HG03064 (cell line): Measurements from ENCODE around the gene FAM131C.
"Not testable (repeated sequence)": the region's sequence is repeated elsewhere in the genome, so short reads cannot be mapped to it uniquely, and the experiment has no call there.

Experiments used
- ATAC-seq: cut with Tn5 transposase; IDR thresholded peaks from one replicate; pipeline ENCODE4 v1.9.1; 2021; ENCODE audit warnings: low read depth; ENCODE audit not compliant: unreplicated experiment

FAM131C gene

GRCh38 chr1:16062687-16063075 is 10.8 kb downstream of the FAM131C start:
- not testable (repeated sequence) for ATAC-seq

- not testable (repeated sequence) for ATAC-seq
These were observed 11.3 kb downstream of the FAM131C start for GRCh38 chr1:16061989-16062686.

DNA sequence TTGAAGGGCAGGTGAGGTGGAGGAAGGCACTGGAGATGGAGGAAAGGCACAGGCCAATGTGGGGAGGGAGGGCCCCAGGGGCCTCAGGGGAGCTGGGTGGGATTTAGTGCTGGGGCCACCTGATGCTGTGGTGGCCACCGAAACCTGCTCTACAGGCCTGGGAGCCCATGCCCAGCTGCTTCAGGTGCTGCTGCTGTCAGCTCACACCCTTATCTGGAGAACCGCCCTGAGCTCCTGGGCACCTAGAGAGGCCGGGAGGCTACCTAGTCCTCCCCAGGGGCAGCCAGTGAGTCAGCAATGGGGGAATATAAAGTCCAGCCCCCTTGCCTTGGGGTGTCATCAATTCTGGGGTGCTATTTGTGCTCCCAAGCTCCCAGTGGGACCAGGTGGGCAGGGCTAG is 12.2 kb downstream of the FAM131C start:
- ATAC-seq = no peak

GRCh38 chr1:16058394-16059120 is 14.9 kb downstream of the FAM131C start:
- ATAC-seq = not testable (repeated sequence)

GRCh38 chr1:16057314-16057915 is 16.0 kb downstream of the FAM131C start:
- not testable (repeated sequence) for ATAC-seq

GRCh38 chr1:16056521-16056912 is 16.9 kb downstream of the FAM131C start:
- not testable (repeated sequence) for ATAC-seq

- peak; percentile 92 for ATAC-seq
These were observed 17.6 kb downstream of the FAM131C start for GRCh38 chr1:16055613-16056520.

- no peak for ATAC-seq
These were observed 18.6 kb downstream of the FAM131C start for GRCh38 chr1:16054598-16055540.

- ATAC-seq = no peak
These were observed 19.5 kb downstream of the FAM131C start for GRCh38 chr1:16053781-16054502.

DNA sequence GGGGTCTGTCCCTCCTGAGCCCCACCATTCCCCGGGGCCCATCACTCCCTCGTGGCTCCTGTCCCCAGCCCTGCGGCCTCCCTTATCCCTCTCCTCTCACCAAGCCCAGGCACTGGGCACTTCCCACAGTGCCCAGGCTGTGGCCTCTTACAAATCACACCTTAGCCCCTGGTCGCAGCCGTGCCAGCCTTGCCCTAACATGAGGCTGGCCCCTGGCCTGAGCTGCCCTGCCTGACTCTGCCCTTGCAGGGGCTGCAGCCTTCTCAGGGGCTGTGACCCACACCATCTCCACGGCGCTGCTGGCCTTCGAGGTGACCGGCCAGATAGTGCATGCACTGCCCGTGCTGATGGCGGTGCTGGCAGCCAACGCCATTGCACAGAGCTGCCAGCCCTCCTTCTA is 21.5 kb downstream of the FAM131C start:
- ATAC-seq = not testable (repeated sequence)

- ATAC-seq = no peak
These were observed 22.4 kb downstream of the FAM131C start for GRCh38 chr1:16051039-16051438.

DNA sequence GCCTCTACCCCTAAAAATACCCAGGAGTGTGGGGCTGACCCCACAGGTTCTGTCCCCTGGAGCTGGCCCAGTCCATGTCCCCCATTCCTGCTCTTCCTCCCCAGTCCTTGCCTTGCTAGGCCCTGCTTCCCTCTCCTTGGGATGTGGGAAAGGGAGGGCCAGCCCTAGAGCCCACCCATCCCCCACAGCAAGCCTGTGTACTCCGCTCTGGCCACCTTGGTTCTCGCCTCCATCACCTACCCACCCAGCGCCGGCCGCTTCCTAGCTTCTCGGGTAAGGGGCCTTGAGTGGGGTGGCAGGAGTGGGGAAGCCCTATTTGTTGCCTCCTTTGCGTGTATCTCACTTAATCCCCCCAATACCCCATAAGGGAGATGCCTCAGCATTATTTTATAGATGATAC is 23.1 kb downstream of the FAM131C start:
- ATAC-seq = no peak

DNA sequence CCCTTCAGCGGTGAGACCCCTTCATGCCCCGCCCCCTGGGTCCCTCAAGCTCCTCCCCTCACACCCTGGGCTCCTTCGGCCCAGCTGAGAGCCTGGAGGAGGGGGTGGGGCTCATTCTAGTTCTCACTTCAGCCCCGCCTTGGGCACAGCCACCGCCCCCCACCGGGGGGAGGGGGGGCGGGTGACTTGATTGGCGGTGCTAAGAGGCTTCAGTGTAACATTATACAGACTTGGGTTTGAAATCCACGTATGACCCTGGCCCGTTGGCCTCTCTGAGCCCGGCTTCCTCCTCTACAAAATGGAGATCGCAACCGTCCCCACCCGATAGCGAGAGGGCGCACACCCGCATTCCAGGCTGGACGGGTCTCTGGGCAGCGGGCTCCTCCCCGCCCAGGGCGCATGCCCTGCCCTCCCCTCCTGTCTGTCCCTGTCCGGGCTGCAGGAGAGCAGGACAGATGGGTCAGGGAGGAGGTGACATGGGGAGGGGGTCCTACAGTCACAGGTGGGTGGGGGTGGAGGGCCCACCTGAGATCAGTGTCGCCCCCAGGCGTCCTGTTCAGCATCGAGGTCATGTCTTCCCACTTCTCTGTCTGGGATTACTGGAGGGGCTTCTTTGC is 24.8 kb downstream of the FAM131C start:
- ATAC-seq = no peak

DNA sequence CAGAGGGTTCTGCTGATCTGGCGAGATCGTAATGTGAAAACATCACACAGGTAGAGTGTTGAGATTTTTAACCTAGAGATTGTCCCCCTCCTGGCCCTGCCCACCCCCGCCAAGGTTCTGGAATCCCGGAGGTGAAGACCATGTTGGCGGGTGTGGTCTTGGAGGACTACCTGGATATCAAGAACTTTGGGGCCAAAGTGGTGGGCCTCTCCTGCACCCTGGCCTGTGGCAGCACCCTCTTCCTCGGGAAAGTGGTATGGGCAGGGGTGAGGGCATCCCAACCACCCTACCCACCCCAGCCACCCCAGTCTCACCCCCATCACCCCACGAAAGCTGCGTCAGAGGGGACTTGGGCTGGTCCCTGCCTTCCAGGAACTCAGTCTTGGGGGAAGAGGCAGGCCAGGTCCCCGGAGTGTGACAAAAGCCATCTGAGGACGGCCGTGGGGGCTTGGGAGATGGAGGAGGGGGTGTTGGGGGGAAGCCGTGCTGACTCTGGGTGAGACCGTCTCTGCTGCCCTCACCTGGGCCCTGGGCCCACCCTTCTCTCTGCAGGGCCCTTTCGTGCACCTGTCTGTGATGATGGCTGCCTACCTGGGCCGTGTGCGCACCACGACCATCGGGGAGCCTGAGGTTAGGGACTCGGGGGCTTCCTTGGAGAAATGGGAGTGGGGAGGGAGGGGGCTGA is 25.5 kb downstream of the FAM131C start:
- no peak for ATAC-seq

DNA sequence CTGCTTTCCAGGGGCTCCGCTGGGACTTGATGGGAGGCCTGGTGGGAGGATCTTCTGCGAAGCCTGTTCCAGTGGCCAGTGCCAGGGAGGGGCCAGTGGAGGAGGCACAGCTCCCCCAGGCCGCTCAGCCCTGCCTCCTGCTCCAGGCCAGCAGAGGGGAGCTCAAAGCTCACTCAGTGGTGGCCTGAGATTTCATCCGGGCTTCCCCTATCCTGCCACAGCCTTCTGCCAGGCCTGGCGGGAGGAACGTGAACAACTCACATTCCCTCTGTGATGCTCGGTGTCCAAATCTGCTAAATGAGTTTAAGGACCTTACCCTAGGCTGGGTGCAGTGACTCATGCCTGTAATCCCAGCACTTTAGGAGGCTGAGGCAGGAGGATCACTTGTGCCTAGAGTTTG is 26.6 kb downstream of the FAM131C start:
- no peak for ATAC-seq

DNA sequence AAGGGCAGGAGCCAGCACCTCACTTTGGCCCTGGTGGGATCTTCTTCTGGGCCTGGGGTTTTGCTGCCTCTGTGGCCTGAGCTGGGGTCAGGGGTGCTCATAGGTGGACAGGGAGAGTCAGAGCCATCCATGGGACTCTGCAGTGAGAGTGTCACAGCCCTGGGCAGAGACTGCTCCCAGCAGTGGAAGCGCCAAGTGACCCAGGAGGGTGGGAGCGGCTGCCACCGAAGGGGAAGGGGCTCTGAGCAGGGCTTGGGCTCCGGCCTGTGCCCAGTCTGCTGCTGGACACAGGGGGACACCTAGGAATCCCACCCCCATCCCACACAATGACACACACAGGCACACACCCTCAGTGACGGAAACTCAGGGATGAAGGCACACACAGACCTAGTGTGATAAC is 29.5 kb downstream of the FAM131C start:
- no peak for ATAC-seq

DNA sequence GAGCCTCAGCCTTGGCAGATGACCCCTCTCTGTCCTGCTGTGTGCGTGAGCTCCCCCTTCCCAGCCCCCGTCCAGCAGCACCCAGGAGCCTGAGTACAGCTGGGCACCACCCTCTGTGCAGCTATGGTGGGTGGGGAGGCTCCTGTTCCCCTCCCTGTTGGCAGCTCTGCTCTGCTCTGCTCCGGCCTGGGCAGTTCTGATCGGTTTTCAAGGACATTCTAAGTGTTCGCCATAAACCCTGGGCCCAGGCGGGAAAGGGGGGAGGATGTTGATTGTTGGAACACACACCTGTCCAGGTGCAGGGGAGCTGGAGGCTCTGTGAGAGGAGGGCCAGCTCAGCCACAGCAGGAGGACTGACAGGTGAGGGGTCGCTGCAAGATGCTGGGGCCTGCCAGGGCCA is 29.9 kb downstream of the FAM131C start, which contains the start of gene CLCNKB:
Gene CLCNKB (plus strand): TSS at position 262 of the 400 bp plus-strand sequence. CDS start 711 bp downstream, outside the sequence.
- ATAC-seq = no peak

GRCh38 chr1:16042654-16043053 is 30.8 kb downstream of the FAM131C start:
- ATAC-seq = not testable (repeated sequence)
